ENCODE results near the gene BABAM2.
"Not testable (repeated sequence)": the region's sequence is repeated elsewhere in the genome, so short reads cannot be mapped to it uniquely, and the experiment has no call there.

BABAM2 gene

DNA sequence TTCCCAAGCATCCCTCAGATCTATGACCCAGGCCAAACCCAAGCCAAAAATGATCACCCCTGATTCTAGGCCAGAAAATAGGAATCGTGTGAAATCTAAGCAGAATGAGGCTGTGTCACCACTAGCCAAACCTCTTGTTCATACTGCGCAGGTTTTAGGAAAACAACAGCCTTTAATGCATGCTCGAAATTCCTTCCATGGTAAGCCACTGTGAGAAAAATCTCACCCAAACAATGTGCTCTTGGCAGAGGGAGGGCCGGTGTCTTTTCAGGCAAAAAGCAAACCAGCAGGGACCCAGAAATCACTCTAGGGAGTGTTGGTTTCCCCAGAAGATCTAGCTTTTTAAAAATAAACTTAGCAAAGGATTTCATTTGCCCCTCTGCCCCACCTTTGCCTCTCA is 430.9 kb downstream of the BABAM2 start:
- no peak for DNase-seq

DNA sequence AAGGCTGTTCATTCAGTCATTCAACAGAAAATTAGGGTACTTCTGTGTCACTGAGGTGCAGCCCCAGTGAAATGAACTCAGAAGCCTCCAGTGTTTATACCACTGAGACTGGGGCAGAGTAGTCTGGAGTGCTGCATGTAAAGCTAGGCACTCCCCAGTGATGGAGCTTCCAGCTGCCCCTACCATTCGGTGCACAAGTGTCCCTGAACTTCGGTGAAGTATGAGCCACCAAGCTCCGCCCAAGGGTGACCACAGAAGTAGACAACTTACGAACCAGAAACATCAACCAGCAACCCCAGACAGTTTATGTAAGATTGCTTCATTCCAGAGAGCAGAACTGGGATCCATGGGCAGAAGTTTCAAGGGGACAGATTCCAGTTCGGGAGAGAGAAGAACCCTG is 431.5 kb downstream of the BABAM2 start:
- DNase-seq = no peak

DNA sequence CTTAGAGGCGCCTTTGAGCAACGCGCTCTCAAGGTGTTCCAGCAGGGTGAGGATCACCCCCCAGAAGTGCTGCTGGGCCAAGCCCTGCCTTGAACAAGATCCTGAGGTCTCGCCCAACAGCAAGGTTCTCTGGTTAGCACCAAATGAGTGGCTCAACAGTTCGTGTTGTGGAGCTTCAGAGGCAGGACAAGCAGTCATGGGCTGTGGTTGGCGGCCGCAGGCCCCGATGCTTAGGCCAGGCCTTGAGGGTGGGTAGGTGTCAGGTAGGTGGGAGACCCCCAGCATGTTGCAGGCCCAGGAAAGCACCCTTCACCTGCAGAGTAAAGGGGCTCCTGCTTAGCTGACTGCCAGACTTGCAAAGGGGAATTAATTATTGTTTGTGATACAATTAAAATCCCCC is 431.9 kb downstream of the BABAM2 start:
- DNase-seq = no peak

DNA sequence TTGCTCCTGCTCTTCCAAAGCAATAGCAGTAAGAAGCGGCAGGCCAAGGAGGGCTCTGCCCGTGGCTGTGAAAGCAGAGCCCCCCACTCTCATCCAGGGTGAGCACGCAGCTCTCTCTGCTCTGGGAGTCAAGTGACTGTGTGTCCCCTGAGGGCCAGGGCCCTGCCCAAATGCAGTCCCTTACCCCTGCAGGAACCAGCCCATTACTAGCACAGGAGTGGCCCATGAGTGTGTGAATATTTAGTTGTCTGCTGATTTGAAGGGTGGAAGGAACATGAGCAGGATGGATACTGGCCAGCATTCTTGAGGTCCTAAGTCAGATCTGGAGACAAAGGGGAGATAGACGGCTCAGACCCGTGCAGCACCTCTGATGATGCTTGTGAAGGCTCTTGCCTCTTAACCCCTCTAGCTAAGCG is 432.5 kb downstream of the BABAM2 start:
- no peak for DNase-seq

DNA sequence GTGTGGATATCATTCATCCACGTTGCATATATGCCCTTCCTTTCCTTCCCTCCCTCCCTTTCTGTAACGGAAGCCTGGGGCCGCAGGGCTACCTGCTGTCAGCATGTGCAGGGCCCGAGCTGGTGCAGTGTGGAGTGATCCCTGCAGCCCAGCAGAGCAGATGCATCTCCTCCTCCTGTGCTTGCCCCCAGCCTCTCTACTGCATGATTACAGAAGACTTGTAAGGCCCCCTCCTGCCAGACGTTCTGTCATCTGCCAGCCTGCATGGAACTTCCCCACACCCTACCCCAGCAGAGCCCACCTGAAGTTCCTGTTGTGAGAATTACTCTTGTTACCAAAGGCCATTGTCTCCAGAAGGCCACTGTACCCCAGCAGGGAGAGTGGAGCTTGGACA is 434.6 kb downstream of the BABAM2 start:
- no peak for DNase-seq

DNA sequence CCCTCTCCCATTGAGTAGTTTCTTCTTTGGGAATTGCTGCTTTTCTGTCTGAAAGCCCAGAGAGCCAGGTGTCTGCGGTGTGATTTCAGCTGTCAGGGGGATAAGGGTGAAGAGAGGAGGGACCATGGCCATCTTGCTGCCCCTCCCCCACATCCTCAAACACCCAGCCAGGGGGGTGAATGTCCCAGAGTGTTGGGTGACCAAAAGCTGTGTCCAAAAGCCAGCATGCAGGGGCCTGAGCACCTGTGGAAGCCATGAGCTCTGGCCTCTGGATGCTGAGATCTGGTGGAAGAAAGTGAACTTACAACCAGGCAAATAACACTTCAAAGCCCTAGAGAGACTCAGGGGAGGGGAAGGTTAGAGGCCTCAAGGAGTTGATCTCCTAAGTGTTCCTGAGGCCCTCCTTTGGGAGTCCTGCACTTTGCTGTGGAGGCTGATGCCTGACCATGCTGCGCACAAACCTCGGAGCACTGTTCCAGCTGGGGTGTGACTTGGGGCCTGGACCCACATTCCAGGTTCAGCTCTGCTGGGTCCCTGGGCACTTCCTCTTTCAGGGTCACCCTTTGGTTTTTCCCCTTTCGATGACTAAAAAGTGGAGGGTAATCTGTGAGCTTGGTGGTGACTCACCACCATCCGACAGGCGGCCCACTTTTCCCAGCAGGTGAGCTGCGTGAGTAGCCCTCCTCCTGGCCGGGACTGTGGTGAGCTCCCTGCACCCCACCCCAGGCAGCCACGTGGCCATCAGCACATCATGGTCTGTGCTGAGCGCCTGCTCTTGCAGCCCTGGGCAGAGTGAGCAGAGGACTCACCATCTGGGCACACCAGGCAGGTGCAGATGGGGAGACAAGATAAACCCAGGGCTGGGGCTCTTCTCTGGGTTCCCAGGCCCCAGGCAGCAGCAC is 435.3 kb downstream of the BABAM2 start:
- no peak for DNase-seq

DNA sequence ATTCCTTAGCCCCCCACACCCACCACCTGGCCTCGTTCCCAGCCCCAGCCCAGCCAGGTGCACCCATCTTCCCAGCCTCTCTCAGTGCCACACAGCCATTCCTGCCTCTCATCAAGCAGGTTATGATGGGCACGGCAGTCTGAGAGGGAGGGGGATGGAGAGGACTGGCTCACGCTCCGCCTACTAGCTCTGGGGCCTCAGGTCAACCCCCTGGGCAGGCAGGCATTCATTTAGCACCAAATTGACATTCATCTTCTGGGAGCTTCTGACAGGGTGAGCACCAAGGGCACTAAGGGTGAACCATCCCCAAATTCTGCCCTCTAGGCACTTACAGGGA is 435.9 kb downstream of the BABAM2 start:
- no peak for DNase-seq

DNA sequence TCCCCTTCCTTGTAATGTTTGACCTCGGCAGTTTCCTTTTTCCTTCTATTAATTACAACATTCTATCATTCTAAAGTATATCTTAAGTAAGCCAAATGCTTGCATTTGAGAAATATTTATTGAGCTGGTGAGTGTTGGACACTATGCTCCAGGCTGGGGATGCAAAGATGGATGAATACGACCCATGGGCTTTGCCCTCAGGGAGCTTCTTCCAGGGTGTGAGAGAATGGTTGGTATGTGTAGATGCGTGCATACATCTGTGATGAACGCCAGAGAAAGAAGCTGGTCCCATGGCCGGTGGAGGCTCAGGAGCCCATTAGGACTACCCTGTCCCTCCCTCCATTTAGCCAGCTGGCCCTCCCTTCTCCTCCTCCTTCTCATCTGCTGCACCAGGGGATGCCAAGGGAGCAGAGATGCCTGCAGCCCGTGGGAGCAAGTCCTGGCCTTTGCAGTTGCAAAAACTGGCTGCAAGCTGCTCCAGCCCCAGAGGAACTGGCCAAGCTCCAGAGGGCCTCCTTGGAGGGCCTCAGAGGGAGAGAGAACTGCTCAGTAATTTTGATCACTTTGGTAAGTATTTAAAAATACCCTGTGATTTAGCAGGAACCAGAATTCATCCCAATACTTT is 436.5 kb downstream of the BABAM2 start:
- no peak for DNase-seq

DNA sequence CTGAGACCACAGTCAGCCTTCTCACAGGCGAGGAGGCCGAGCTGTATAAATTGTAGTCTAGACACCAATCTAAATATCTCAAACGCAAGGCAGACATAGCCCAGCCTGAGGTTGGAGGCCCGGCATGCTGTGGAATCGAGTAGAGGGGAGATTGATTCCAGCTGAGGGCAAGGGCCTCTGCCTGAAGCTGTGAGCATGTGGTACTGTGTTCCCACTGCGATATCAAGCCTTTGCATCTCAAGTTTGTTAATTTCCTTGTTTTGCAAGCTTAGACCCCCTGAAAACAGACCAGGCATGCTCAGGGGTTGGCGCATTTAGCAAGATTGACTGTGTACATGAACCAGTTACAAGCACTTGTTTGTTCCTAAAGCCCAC is 437.0 kb downstream of the BABAM2 start:
- no peak for DNase-seq

DNA sequence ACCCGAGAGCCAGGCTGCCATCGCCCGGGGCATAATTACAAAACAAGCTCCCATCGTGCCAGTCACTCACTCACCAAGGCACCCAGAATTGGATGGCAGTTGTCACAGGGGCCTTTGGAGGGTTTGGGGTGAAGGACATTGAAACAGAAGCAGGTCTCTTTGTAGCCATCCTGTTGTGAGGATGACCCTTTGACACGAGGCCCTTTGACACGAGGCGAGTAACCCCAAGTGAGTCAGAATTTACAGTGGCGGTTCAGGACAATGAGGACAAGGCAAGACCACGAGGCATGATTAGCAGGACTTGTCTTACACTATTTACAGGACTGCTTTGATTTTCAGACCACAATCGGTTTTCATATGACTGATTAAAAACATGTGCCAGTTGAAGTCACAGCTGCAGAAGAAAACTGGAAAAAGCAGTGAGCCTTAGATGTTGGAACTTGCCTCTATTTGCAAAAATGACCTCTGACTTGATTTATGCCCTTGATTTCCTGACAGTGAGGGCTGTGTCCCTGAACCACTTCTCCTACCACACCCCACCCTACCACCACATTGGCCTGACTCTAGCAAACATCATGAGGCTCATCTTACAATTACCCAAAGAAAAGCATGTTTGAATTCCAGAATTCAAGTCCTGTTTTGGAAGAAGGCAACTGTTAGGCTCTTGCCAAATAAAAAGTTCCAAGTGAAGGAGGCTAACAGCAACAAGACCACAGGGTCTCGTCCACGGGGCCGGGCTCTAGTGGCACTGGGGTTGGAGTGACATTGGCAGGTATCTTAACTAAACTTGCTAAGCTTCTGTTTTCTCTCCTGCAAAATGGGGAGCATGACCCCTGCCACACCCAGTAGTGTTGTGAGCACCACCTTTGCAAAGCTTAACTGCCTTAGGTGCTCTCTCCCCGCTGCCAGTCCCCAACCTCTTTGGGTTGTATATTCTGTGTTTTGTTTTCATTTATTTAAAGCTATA is 437.7 kb downstream of the BABAM2 start:
- no peak for DNase-seq

DNA sequence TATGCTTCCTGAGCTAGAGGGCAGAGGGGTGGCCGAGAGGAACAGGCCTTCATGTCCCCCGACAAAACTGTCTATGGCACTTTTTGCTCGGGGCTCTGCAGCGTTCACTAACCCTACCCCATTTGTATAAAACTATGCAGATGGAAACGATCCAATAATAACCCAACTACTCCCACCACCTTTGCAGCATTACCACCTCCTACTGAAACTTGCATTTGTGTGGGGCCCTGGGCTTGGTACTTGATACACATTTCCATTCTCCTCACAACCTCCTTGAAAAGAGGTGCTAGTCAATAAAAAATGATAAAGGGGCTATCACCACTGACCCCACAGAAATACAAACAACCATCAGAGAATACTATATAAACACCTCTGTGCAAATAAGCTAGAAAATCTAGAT is 438.7 kb downstream of the BABAM2 start:
- no peak for DNase-seq

DNA sequence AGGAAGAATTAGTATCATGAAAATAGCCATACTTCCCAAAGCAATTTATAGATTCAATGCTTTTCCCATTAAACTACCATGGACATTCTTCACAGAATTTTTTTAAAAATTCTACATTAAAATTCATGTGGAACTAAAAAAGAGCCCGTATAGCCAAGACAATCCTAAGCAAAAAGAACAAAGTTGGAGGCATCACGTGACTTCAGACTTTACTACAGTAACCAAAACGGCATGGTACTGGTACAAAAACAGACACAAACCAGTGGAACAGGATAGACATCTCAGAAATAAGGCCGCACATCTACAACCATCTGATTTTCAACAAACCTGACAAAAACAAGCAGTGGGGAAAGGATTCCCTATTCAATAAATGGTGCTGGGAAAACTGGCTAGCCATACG is 440.2 kb downstream of the BABAM2 start:
- not testable (repeated sequence) for DNase-seq

DNA sequence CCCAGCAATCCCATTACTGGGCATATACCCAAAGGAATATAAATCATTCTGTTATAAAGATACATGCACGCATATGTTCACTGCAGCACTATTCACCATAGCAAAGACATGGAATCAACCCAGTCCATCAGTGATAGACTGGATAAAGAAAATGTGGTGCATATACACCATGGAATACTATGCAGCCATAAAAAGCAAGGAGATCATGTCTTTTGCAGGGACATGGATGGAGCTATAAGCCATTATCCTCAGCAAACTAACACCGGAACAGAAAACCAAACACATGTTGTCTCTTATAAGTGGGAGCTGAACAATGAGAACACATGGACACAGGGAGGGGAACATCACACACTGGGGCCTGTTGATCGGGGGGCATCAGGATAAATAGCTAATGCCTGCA is 441.3 kb downstream of the BABAM2 start:
- not testable (repeated sequence) for DNase-seq

DNA sequence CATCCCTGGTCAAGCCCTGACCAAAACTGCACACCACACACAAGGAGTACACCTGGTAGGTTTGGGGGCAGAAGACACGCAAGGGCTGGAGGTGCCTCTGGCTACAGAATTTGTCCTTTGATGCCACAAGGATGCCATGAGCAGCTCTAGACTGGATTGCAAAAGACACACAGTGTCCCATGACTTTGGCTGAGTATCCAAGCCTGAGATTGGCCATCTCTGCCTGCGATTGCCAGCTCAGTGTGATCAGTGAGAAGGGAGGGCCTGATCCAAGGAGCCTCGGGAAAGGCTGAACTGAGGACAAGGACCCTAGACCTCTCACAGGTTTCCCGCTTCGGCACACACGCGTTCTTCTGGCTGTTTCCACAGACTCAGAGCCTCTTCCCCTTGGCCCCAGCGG is 442.2 kb downstream of the BABAM2 start:
- DNase-seq = no peak

DNA sequence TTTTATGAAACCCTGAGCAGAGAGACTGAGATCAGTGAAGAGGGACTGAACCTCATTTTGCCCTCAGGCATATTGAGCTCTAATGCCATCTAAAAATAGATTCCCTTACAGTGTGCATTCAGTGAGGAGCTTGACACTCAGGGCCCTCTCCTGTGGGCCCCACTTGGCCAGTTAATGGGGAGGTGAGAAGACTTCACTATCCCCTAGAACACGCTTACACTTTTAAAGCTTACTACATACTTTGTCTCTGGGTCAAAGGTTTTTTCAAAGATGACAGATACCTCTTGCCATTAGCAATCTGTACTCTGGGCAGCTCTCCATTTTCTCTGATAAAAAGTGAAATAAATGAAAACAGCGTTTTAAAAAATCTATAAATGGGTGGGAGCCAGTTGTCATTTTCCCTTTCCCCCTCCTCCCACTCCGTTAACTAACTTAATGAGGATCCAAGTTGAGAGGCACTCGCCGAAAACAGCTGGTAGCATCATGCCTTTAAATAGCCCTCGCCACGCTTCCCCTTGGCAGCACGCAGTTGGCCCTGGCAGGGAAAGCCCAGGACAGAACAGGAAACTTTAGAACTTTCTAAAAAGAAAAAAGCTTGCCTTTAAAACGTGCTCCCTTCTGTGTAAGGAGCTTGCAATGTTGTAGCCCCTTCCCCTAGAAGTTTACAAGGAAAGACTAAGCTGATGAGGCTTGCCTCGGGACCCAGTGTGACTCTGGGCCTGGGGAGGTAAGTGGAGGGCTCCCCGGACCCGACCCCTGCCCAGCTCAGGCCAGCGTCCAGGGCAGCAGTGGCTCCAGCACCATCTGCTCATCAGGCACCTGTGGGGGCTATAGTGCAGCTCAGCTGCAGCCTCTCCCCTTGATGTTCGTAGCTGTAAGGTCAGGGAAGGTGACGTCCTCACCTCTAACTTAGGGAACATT is 443.3 kb downstream of the BABAM2 start:
- no peak for DNase-seq

DNA sequence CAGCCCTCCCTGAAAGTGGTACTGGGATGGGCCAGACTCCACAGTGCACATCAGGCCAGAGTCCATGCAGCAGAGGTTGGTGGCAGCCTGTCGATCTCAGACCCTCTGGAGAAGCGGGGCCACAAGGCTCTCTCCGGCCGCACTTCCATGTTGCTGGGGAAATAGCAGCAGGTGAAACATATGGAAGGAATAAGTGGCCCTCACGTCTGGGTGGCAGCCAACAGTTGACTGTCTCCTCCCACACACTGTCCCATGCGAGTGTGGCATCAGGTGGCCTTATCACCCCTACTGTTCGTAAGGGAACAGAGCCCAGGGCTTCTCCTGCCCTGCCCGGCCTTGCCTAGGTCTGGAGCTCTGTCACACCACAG is 444.0 kb downstream of the BABAM2 start:
- peak; percentile 57 for DNase-seq

DNA sequence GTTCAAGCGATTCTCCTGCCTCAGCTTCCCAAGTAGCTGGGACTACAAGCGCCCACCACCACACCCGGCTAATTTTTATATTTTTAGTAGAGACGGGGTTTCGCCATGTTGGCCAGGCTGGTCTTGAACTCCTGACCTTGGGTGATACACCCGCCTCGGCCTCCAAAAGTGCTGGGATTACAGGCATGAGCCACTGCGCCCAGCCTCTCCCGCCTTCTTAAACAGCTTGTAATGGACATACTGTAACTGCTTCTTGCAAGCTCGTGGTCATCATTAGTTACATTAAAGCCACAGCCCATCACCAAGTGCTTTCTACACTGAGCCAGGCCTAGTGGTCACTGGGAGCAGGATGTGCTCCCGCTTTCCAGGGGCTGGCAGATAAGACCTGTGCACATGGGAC is 444.7 kb downstream of the BABAM2 start:
- DNase-seq = not testable (repeated sequence)

DNA sequence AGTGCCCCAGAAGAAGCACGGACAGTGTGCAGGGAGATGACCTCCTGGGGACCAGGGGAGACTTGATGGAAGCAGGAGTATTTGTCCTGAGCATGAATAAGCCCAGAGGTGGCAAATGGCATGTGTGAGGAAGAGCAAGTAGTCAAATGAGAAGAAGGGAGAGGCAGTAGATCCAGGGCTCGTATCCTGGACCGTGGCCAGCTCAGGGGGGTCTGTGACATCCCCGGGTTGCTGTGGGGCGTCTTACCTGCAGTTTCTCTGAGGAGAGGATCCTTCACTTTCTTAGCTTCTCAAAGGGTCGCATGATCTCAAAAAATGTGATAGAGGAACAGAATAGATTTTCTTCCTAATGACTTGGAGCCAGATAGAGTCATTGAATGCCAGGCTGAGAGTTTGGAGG is 445.1 kb downstream of the BABAM2 start:
- no peak for DNase-seq

DNA sequence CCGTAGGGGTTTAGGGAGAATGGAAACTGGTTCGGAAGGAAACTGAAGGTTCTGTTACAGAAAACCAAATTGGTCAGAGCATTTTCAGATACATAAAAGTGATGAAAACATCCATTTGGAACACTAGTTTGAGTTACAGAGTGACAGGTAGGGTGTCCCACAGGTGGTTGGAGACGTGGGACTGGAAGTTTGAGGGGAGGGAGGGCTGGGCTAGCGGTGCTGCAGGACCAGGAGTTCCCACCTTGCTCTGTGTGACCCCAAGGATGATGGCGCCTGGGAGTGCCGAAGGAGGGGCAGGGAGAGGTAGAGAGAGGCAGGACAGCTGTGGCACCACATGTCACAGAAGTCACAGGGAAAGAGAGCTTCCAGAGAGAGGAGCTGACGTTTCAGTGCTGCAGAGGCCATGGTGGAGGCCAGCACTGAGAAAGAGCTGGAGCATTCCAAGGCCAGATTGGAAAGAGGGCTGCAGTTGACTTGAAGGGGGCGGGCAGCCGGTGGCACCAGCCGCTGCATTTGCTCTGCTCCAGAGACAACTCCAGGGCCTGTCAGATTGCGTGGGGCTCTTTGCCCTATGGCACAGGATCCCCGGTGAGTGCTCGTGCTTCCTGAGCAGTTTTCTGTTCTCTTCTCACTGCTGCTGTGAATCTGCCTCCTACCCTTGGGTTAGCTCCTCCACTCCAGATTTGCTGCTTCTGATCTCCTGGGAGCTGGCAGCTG is 445.9 kb downstream of the BABAM2 start:
- DNase-seq = no peak

DNA sequence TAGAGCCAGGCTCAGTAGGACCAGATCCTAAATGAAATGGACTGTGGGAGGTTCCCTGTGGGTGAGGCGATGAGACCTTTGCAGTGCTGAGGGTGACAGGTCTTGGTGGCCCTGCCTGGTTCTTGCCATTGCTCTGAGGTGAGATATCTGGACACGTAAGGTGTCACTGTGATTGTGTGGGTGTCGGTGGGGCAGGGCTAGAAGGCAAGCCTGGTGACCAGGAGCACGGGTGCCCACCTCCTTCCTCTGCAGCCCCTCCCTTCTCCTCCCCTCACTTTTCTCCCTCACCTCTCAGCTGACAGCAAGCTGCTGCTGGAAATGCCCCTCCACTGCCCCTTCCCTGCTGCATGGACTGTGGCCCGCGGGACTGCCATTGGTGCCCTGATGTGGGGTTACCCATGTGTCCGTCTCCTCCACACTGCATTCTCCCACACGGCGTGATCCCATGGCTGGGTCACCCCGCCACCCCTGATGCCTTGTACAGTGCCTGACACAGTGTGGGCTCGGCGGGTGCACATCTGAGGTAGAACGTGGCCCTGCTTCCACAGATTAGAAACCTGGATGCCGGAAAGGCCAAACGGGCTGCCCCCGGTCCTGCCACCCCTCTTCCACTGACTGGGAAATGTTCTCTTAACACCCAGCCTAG is 446.6 kb downstream of the BABAM2 start:
- DNase-seq = no peak

All from NCI-H2029 treated with DMSO at 0.1 percent for 48 hours (cell line).